ENCODE measurements around the gene LRP5.
A peak's percentile ranks its signal among the peaks of the same experiment; 100 is the strongest.

LRP5 gene

GRCh38 chr11:68380786-68381622, 68.6 kb downstream of the LRP5 start:
- Mint-ChIP-seq H3K4me1 (ENCODE audit: low read depth) (peaks cover 28% of the 10 kb centered on the region), H3K9me3 (no peaks in the 10 kb centered on the region), H3K4me3 (peak overlapping the region; percentile 57), H3K27me3 (ENCODE audit: low read depth) (no peaks in the 10 kb centered on the region), H3K36me3 (ENCODE audit: low read depth) (no peaks in the 10 kb centered on the region), H3K27ac (peak overlapping the region; percentile 78)

DNA sequence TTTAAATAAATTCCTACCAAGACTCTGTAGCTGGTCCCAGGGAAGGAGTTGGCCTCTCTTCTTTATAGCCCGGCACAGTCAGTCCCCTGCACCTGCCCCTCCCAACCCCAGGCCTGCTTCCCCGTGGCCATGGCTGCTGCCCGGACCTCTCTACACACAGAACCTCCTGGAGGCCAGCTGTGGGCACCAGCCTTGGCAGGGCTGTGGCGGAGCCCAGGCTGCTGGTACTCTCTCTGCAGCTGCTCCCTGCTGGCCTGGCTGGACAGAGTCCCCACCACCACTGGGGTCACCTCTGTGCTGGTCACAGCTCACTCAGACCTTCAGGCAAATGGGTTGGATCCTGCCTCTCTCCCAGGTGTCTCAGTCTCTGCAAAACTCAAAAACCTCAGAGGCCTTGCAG, 69.3 kb downstream of the LRP5 start:
- H3K4me3 Mint-ChIP-seq, result no peak overlapping the region
- H3K27me3 Mint-ChIP-seq (ENCODE audit: low read depth), result no peaks in the 10 kb centered on the region
- H3K4me1 Mint-ChIP-seq (ENCODE audit: low read depth), result peaks cover 28% of the 10 kb centered on the region
- H3K27ac Mint-ChIP-seq, result peak overlapping the region; percentile 26
- no peaks in the 10 kb centered on the region for H3K9me3 Mint-ChIP-seq
- no peaks in the 10 kb centered on the region for H3K36me3 Mint-ChIP-seq (ENCODE audit: low read depth)

- no peaks in the 10 kb centered on the region for H3K36me3 Mint-ChIP-seq (ENCODE audit: low read depth)
- H3K27ac Mint-ChIP-seq, result no peak overlapping the region
- no peaks in the 10 kb centered on the region for H3K27me3 Mint-ChIP-seq (ENCODE audit: low read depth)
- H3K9me3 Mint-ChIP-seq, result no peaks in the 10 kb centered on the region
- peaks cover 28% of the 10 kb centered on the region for H3K4me1 Mint-ChIP-seq (ENCODE audit: low read depth)
- H3K4me3 Mint-ChIP-seq, result no peak overlapping the region
Measured at GRCh38 chr11:68382358-68382998, 70.1 kb downstream of the LRP5 start.

DNA sequence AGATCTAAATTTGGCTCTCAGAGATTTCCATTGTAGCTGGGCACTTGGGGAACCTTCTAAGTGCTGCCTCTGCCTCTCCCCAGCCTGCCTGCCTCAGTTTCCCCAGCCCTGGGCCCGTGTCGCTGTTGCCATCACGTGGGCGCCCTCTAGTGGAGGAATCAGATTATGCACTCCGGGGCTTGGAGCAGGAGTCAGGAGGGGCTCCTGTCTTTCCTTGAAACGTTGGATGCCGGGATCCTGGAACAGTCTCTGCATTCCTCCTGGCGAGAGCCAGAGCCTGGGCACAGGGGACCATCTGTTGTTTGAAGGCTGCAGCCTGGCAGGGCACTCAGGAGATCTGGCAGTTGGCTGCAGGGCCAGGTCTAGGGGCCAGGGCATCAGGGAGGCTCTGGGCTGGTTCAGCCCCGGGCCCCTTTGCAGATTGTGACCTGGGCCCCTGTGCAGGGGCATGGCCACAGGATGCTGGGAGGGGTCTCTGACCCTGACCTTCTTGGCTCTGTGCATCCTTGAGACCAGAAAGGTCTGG, 71.6 kb downstream of the LRP5 start:
- Mint-ChIP-seq H3K27ac (no peak overlapping the region), H3K4me3 (no peak overlapping the region), H3K27me3 (ENCODE audit: low read depth) (no peaks in the 10 kb centered on the region), H3K4me1 (ENCODE audit: low read depth) (peaks cover 28% of the 10 kb centered on the region), H3K9me3 (no peaks in the 10 kb centered on the region), H3K36me3 (ENCODE audit: low read depth) (no peaks in the 10 kb centered on the region)

DNA sequence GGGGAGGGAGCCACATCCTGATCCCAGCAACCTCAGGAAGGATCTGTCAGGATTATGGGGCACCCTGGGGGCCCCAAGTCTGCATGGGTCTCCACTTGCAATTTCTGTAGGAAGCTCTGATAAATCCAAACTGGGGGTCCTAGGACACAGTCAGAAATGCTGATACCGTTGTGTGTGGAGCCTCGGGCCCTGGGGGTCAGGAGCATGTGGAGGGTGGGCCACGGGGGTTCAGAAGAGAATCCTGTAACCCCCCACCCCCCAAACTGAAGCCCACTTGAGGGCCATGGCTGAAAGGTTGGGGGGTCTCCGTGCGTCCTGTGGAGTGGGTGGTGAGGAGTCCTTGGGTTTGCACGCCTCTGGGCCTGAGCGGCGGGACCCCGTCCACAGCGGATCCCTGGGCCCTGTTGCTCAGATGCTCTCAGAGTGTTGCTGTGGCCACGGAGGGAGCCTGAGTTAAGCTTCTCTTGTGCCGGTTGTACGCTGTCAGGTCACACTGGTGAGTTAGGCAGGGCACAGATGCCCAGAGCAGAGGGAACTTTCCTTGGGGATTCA, 72.2 kb downstream of the LRP5 start:
- Mint-ChIP-seq H3K9me3 (no peaks in the 10 kb centered on the region), H3K36me3 (ENCODE audit: low read depth) (no peaks in the 10 kb centered on the region), H3K27ac (no peak overlapping the region), H3K27me3 (ENCODE audit: low read depth) (no peaks in the 10 kb centered on the region), H3K4me1 (ENCODE audit: low read depth) (peaks cover 23% of the 10 kb centered on the region), H3K4me3 (no peak overlapping the region)

DNA sequence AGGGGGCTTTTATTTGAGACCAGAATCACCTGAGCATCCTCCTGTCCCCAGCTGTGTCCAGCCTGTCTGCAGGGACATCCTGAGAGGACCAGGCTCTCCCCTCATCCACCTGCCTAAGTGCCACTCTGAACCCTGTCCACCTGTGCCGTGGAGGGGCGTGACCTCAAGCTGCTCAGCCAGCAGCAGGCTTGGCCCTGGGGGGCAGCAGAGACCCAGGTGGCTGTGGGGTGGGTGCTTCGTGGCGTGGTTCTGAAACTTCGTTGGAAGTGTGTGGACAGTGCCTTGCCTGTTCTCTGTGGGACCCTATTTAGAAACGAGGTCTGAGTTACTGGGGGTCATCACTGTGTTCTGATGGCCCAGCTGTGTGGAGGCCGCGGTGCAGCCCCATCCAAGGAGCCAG, 72.7 kb downstream of the LRP5 start:
- Mint-ChIP-seq H3K9me3 (no peaks in the 10 kb centered on the region), H3K27ac (no peak overlapping the region), H3K36me3 (ENCODE audit: low read depth) (no peaks in the 10 kb centered on the region), H3K4me1 (ENCODE audit: low read depth) (peaks cover 18% of the 10 kb centered on the region), H3K27me3 (ENCODE audit: low read depth) (no peaks in the 10 kb centered on the region), H3K4me3 (no peak overlapping the region)

DNA sequence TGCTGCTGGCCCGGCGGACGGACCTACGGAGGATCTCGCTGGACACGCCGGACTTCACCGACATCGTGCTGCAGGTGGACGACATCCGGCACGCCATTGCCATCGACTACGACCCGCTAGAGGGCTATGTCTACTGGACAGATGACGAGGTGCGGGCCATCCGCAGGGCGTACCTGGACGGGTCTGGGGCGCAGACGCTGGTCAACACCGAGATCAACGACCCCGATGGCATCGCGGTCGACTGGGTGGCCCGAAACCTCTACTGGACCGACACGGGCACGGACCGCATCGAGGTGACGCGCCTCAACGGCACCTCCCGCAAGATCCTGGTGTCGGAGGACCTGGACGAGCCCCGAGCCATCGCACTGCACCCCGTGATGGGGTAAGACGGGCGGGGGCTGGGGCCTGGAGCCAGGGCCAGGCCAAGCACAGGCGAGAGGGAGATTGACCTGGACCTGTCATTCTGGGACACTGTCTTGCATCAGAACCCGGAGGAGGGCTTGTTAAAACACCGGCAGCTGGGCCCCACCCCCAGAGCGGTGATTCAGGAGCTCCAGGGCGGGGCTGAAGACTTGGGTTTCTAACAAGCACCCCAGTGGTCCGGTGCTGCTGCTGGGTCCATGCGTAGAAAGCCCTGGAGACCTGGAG, 74.1 kb downstream of the LRP5 start:
- Mint-ChIP-seq H3K27ac (no peak overlapping the region), H3K4me3 (no peak overlapping the region), H3K27me3 (ENCODE audit: low read depth) (no peaks in the 10 kb centered on the region), H3K9me3 (no peaks in the 10 kb centered on the region), H3K4me1 (ENCODE audit: low read depth) (peaks cover 5% of the 10 kb centered on the region), H3K36me3 (ENCODE audit: low read depth) (no peaks in the 10 kb centered on the region)

GRCh38 chr11:68387840-68388239, 75.4 kb downstream of the LRP5 start:
- Mint-ChIP-seq H3K4me3 (no peak overlapping the region), H3K9me3 (no peaks in the 10 kb centered on the region), H3K36me3 (ENCODE audit: low read depth) (no peaks in the 10 kb centered on the region), H3K27ac (no peak overlapping the region), H3K4me1 (ENCODE audit: low read depth) (peaks cover 3% of the 10 kb centered on the region), H3K27me3 (ENCODE audit: low read depth) (no peaks in the 10 kb centered on the region)

GRCh38 chr11:68388595-68389198, 76.3 kb downstream of the LRP5 start:
- H3K4me1 Mint-ChIP-seq (ENCODE audit: low read depth), result peaks cover 3% of the 10 kb centered on the region
- H3K4me3 Mint-ChIP-seq, result no peak overlapping the region
- H3K9me3 Mint-ChIP-seq, result no peaks in the 10 kb centered on the region
- H3K27ac Mint-ChIP-seq, result no peak overlapping the region
- no peaks in the 10 kb centered on the region for H3K27me3 Mint-ChIP-seq (ENCODE audit: low read depth)
- no peaks in the 10 kb centered on the region for H3K36me3 Mint-ChIP-seq (ENCODE audit: low read depth)

GRCh38 chr11:68390315-68390714, 77.9 kb downstream of the LRP5 start:
- no peaks in the 10 kb centered on the region for H3K4me1 Mint-ChIP-seq (ENCODE audit: low read depth)
- H3K4me3 Mint-ChIP-seq, result no peak overlapping the region
- no peak overlapping the region for H3K27ac Mint-ChIP-seq
- no peaks in the 10 kb centered on the region for H3K27me3 Mint-ChIP-seq (ENCODE audit: low read depth)
- H3K9me3 Mint-ChIP-seq, result no peaks in the 10 kb centered on the region
- no peaks in the 10 kb centered on the region for H3K36me3 Mint-ChIP-seq (ENCODE audit: low read depth)

- Mint-ChIP-seq H3K9me3 (no peaks in the 10 kb centered on the region), H3K4me3 (no peak overlapping the region), H3K36me3 (ENCODE audit: low read depth) (no peaks in the 10 kb centered on the region), H3K4me1 (ENCODE audit: low read depth) (no peaks in the 10 kb centered on the region), H3K27me3 (ENCODE audit: low read depth) (no peaks in the 10 kb centered on the region), H3K27ac (no peak overlapping the region)
Measured at GRCh38 chr11:68392822-68393221, 80.4 kb downstream of the LRP5 start.

GRCh38 chr11:68396516-68396915, 84.1 kb downstream of the LRP5 start:
- Mint-ChIP-seq H3K27ac (no peak overlapping the region), H3K4me3 (no peak overlapping the region), H3K4me1 (ENCODE audit: low read depth) (no peaks in the 10 kb centered on the region), H3K9me3 (no peaks in the 10 kb centered on the region), H3K27me3 (ENCODE audit: low read depth) (no peaks in the 10 kb centered on the region), H3K36me3 (ENCODE audit: low read depth) (no peaks in the 10 kb centered on the region)

- no peak overlapping the region for H3K4me3 Mint-ChIP-seq
- no peaks in the 10 kb centered on the region for H3K27me3 Mint-ChIP-seq (ENCODE audit: low read depth)
- H3K4me1 Mint-ChIP-seq (ENCODE audit: low read depth), result no peaks in the 10 kb centered on the region
- no peaks in the 10 kb centered on the region for H3K36me3 Mint-ChIP-seq (ENCODE audit: low read depth)
- no peaks in the 10 kb centered on the region for H3K9me3 Mint-ChIP-seq
- H3K27ac Mint-ChIP-seq, result no peak overlapping the region
Measured at GRCh38 chr11:68397256-68397655, 84.9 kb downstream of the LRP5 start.

Data from T-helper 1 cell treated with Interleukin-12 subunit alpha and Interleukin-12 subunit beta and Interleukin-4 antibody, amounts not matched to agents 30 μg/mL and 1 μg/mL, for 36 hours (primary cell).